Ishikawa (cell line): ENCODE measurements around the gene ARFGEF3.

Source experiments
- CREB1 ChIP-seq: IDR thresholded peaks from 2 replicates; pipeline ENCODE4 v1.6.1; 2012; ENCODE audit warnings: low read depth
- EGR1 ChIP-seq: IDR thresholded peaks from 2 replicates; pipeline ENCODE4 v1.6.1; 2012
- EP300 ChIP-seq: IDR thresholded peaks from 2 replicates; pipeline ENCODE4 v1.6.1; 2012; ENCODE audit warnings: borderline replicate concordance
- MAX ChIP-seq: IDR thresholded peaks from 2 replicates; pipeline ENCODE4 v1.6.1; 2012
- RAD21 ChIP-seq: IDR thresholded peaks from 2 replicates; pipeline ENCODE4 v1.6.1; 2012; ENCODE audit warnings: low read depth
- TEAD4 ChIP-seq: IDR thresholded peaks from 2 replicates; pipeline ENCODE4 v1.6.1; 2012
- YY1 ChIP-seq: IDR thresholded peaks from 2 replicates; pipeline ENCODE4 v1.6.1; 2012; ENCODE audit warnings: low read depth

GRCh38 chr6:138248011-138248410, 86.3 kb downstream of the ARFGEF3 start:
- TF ChIP-seq EP300: no peak
- no peak for TF ChIP-seq EGR1
- TF ChIP-seq MAX: no peak
- TF ChIP-seq YY1: no peak
- no peak for TF ChIP-seq RAD21
- no peak for TF ChIP-seq CREB1
- no peak for TF ChIP-seq TEAD4
